HG02678 (cell line): Measurements from ENCODE around the gene DDHD1.
A peak's percentile ranks its signal among the peaks of the same experiment; 100 is the strongest.
"Not testable (repeated sequence)": the region's sequence is repeated elsewhere in the genome, so short reads cannot be mapped to it uniquely, and the experiment has no call there.

Source experiments
- ATAC-seq: cut with Tn5 transposase; IDR thresholded peaks from one replicate; pipeline ENCODE4 v1.9.1; 2021; ENCODE audit warnings: mild to moderate bottlenecking, moderate library complexity; ENCODE audit not compliant: unreplicated experiment

The DDHD1 gene

GRCh38 chr14:53109105-53110041 is 43.8 kb downstream of the DDHD1 start:
- ATAC-seq: peak; percentile 81

- ATAC-seq: no peak
Observed at GRCh38 chr14:53108292-53109104, 44.6 kb downstream of the DDHD1 start.

GRCh38 chr14:53106768-53107167 is 46.4 kb downstream of the DDHD1 start:
- ATAC-seq: no peak

- ATAC-seq: no peak
Observed at GRCh38 chr14:53103636-53104340, 49.3 kb downstream of the DDHD1 start.

GRCh38 chr14:53093206-53093605 is 59.9 kb downstream of the DDHD1 start:
- ATAC-seq: no peak

- ATAC-seq: no peak
Observed at GRCh38 chr14:53090853-53091252, 62.3 kb downstream of the DDHD1 start.

GRCh38 chr14:53084954-53085353 is 68.2 kb downstream of the DDHD1 start:
- ATAC-seq: not testable (repeated sequence)

- no peak for ATAC-seq
Observed at GRCh38 chr14:53064475-53064874, 88.6 kb downstream of the DDHD1 start.

GRCh38 chr14:53062856-53063255 is 90.3 kb downstream of the DDHD1 start:
- no peak for ATAC-seq

- ATAC-seq: no peak
Observed at GRCh38 chr14:53060046-53060445, 93.1 kb downstream of the DDHD1 start.

- ATAC-seq: peak; percentile 62
Observed at GRCh38 chr14:53055003-53055402, 98.1 kb downstream of the DDHD1 start.

- no peak for ATAC-seq
Observed at GRCh38 chr14:53054457-53054856, 98.7 kb downstream of the DDHD1 start.

- ATAC-seq: no peak
Observed at GRCh38 chr14:53048631-53049030, 104.5 kb downstream of the DDHD1 start.

GRCh38 chr14:53047307-53048069 is 105.6 kb downstream of the DDHD1 start:
- ATAC-seq: no peak

GRCh38 chr14:53044486-53044885 is 108.6 kb downstream of the DDHD1 start:
- ATAC-seq: no peak

- no peak for ATAC-seq
Observed at GRCh38 chr14:53043027-53043581, 110.0 kb downstream of the DDHD1 start.

- ATAC-seq: no peak
Observed at GRCh38 chr14:53042480-53042879, 110.6 kb downstream of the DDHD1 start.

- no peak for ATAC-seq
Observed at GRCh38 chr14:53041067-53041466, 112.1 kb downstream of the DDHD1 start.

GRCh38 chr14:53038629-53039028 is 114.5 kb downstream of the DDHD1 start:
- no peak for ATAC-seq

GRCh38 chr14:53037016-53037415 is 116.1 kb downstream of the DDHD1 start:
- no peak for ATAC-seq
